Neural crest cell (in vitro differentiated cells): Measurements from ENCODE around the gene IFNG-AS1. TPM values are rescaled to one million over a fixed set of nuclear protein-coding genes. Genes with fewer than 3 reads are reported as not detected.

Experiments
- DNase-seq: peaks from one replicate; pipeline ENCODE4 v3.0.0; 2021; ENCODE audit warnings: low read depth, mixed read lengths, low spot score
- H3K27ac Mint-ChIP-seq: one replicate; pipeline ENCODE4 v1.8.0; 2021; ENCODE audit warnings: mild to moderate bottlenecking, mixed read lengths; ENCODE audit not compliant: unreplicated experiment
- H3K27me3 Mint-ChIP-seq: 2 replicates; pipeline ENCODE4 v1.8.0; 2021; ENCODE audit warnings: low read depth, mild to moderate bottlenecking, mixed read lengths
- H3K36me3 Mint-ChIP-seq: 2 replicates; pipeline ENCODE4 v1.8.0; 2021; ENCODE audit warnings: low read depth, mild to moderate bottlenecking, mixed read lengths
- H3K4me1 Mint-ChIP-seq: 2 replicates; pipeline ENCODE4 v1.8.0; 2021; ENCODE audit warnings: mixed read lengths
- H3K4me3 Mint-ChIP-seq: one replicate; pipeline ENCODE4 v1.8.0; 2021; ENCODE audit warnings: mild to moderate bottlenecking, mixed read lengths
- H3K9me3 Mint-ChIP-seq: 2 replicates; pipeline ENCODE4 v1.8.0; 2021; ENCODE audit warnings: mixed read lengths
- total RNA-seq: library from RNA; stranded (reverse); gene quantifications from 2 replicates; pipeline ENCODE4 v1.2.1, GENCODE V29; 2021
- TF ChIP-seq, protein P1 (sequence below): fragments of 200-600 bp; sonication (generic); conservative IDR thresholded peaks from 2 replicates; pipeline ENCODE4 v1.5.0; 2021; ENCODE audit warnings: antibody characterized with exemption, mild to moderate bottlenecking

IFNG-AS1 gene
- total RNA-seq, 1 donor from 2014 or later: not detected

GRCh38 chr12:68042212-68042699 is 53.0 kb downstream of the IFNG-AS1 start:
- H3K27me3 Mint-ChIP-seq: no peaks in the 10 kb centered on the region
- H3K4me1 Mint-ChIP-seq: peaks cover 5% of the 10 kb centered on the region
- TF ChIP-seq, protein P1, sequence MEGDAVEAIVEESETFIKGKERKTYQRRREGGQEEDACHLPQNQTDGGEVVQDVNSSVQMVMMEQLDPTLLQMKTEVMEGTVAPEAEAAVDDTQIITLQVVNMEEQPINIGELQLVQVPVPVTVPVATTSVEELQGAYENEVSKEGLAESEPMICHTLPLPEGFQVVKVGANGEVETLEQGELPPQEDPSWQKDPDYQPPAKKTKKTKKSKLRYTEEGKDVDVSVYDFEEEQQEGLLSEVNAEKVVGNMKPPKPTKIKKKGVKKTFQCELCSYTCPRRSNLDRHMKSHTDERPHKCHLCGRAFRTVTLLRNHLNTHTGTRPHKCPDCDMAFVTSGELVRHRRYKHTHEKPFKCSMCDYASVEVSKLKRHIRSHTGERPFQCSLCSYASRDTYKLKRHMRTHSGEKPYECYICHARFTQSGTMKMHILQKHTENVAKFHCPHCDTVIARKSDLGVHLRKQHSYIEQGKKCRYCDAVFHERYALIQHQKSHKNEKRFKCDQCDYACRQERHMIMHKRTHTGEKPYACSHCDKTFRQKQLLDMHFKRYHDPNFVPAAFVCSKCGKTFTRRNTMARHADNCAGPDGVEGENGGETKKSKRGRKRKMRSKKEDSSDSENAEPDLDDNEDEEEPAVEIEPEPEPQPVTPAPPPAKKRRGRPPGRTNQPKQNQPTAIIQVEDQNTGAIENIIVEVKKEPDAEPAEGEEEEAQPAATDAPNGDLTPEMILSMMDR: no peak
- no peaks in the 10 kb centered on the region for H3K9me3 Mint-ChIP-seq
- DNase-seq: no peak
- no peak overlapping the region for H3K4me3 Mint-ChIP-seq
- peaks cover 3% of the 10 kb centered on the region for H3K36me3 Mint-ChIP-seq
- H3K27ac Mint-ChIP-seq: no peak overlapping the region

DNA sequence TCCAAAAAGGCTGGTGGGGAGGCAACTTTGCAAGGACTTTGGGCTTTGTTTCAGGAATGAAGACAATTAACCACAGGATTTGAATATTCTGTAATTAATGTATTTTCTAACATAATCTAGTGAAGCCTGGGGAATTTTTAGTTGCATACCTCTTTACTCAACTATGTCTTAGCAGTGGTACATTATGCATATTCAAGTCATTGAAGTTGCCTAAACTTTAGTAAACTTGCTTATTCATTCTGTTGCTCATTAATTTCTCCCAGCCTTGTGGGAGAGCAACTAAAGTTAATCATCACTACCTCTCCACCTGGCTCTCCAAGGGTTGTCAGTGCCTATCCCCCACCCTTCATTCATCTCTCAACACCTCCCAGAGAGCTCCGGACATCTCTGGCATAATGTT is 54.2 kb downstream of the IFNG-AS1 start:
- H3K36me3 Mint-ChIP-seq: peaks cover 3% of the 10 kb centered on the region
- no peak overlapping the region for H3K4me3 Mint-ChIP-seq
- DNase-seq: no peak
- H3K4me1 Mint-ChIP-seq: peaks cover 5% of the 10 kb centered on the region
- no peaks in the 10 kb centered on the region for H3K27me3 Mint-ChIP-seq
- no peaks in the 10 kb centered on the region for H3K9me3 Mint-ChIP-seq
- H3K27ac Mint-ChIP-seq: no peak overlapping the region
- TF ChIP-seq, protein P1: no peak

- TF ChIP-seq, protein P1: no peak
- Mint-ChIP-seq H3K36me3 (peaks cover 3% of the 10 kb centered on the region), H3K27me3 (peaks cover 2% of the 10 kb centered on the region), H3K9me3 (peaks cover 3% of the 10 kb centered on the region), H3K4me3 (no peak overlapping the region), H3K27ac (no peak overlapping the region), H3K4me1 (no peaks in the 10 kb centered on the region)
- no peak for DNase-seq
Measured at GRCh38 chr12:68048648-68049297, 59.5 kb downstream of the IFNG-AS1 start.

- Mint-ChIP-seq H3K4me3 (no peak overlapping the region), H3K36me3 (peaks cover 12% of the 10 kb centered on the region), H3K27ac (no peak overlapping the region), H3K27me3 (peaks cover 3% of the 10 kb centered on the region), H3K9me3 (peaks cover 23% of the 10 kb centered on the region), H3K4me1 (no peaks in the 10 kb centered on the region)
- DNase-seq: no peak
- TF ChIP-seq, protein P1: no peak
Measured at GRCh38 chr12:68056300-68056699, 67.1 kb downstream of the IFNG-AS1 start.

DNA sequence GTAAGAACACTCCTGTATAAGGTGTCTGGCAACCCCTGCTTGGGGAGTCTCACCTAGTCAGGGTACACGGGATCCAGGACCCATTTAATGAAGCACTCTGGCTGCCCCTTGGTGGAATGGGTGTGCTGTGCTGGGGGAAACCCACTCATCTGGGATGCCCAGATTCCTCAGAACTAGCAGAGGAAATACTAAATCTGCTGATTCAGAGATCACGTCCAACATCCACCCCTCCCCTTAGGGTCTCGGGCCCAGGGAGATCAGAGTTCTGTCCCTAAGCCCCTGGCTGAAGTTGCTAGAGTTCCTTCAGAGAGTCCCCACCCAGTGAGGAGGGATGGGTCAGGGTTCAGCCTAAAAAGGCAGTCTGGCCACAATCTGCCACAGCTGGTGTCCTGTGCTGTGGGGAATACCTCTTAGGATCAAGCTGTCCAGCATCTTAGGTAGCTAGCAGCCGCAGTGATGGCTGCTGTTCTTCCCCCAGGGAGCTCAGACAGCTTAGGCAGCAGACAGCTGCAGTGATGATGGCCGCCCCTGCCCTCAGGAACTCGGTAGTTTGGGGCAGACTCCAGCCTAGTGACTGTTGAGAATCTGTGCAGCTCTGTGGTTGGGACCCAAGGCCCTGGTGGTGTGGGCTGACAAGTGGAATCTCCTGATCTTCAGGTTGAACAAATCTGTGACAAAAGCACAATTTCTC is 74.8 kb downstream of the IFNG-AS1 start:
- Mint-ChIP-seq H3K36me3 (peaks cover 21% of the 10 kb centered on the region), H3K4me3 (no peak overlapping the region), H3K4me1 (no peaks in the 10 kb centered on the region), H3K9me3 (peaks cover 25% of the 10 kb centered on the region), H3K27ac (no peak overlapping the region), H3K27me3 (peaks cover 13% of the 10 kb centered on the region)
- no peak for DNase-seq
- TF ChIP-seq, protein P1: no peak
